ENCODE measurements around the gene PARVG. TPM values are rescaled to one million over a fixed set of nuclear protein-coding genes. Genes with fewer than 3 reads are reported as not detected.

The PARVG gene
- total and polyA plus RNA-seq, 2 of the 8 experiments (the other 6 are each of a cell fraction or from before 2014, with no cell fraction given) = 0.37 to 1.5 TPM

- Histone ChIP-seq H3K23ac (ENCODE audit: insufficient read length) (no peak overlapping the region), H3K9ac (replicated peaks in 1 of 4; ENCODE audit: extremely low read depth in 1 of 4, low read depth in 3 of 4, low read length in 3 of 4) (no peak overlapping the region), H3K79me2 (ENCODE audit: control insufficient read depth in 1 of 2, insufficient read depth in 2 of 2, low read length in 2 of 2) (no peaks in the 10 kb centered on the region), H3K18ac (ENCODE audit: extremely low read depth, low read length) (peak overlapping the region; percentile 39; the same call in 1 of the 2 replicates), H3K9me3 (ENCODE audit: insufficient read depth in 2 of 2, low read depth in 1 of 2, low read length in 1 of 2) (no peaks in the 10 kb centered on the region), H2BK12ac (ENCODE audit: low read depth, low read length) (no peak overlapping the region), H3K56ac (replicated peaks; ENCODE audit: insufficient read length, low read depth, low read length) (no peak overlapping the region), H2AFZ (ENCODE audit: low read length) (peak overlapping the region; percentile 54), H4K8ac (ENCODE audit: extremely low read depth, insufficient read depth, low read length) (no peak overlapping the region; the same call in 1 of the 2 replicates), H3K4me3 (ENCODE audit: extremely low read depth in 1 of 4, insufficient read depth in 2 of 4, low read depth in 3 of 4, low read length in 4 of 4) (no peak overlapping the region), H4K91ac (replicated peaks; ENCODE audit: insufficient read length, low read length) (no peak overlapping the region), H2BK15ac (ENCODE audit: low read length) (peak overlapping the region; percentile 2; the same call in 1 of the 2 replicates), H3K79me1 (ENCODE audit: low read depth, low read length) (no peaks in the 10 kb centered on the region), H3K27ac (ENCODE audit: low read depth, low read length) (no peak overlapping the region), H2AK5ac (ENCODE audit: low read depth, low read length) (no peak overlapping the region), H3K4me1 (replicated peaks in 1 of 4; ENCODE audit: control insufficient read depth in 3 of 4, insufficient read depth in 4 of 4, low read length in 3 of 4) (peaks cover 0 to 12% (median 9%) of the 10 kb centered on the region in 4 experiments; a peak in 5 of 7 replicates), H4K20me1 (replicated peaks in 1 of 2; ENCODE audit: control insufficient read depth in 1 of 2, insufficient read depth in 2 of 2, low read length in 2 of 2) (no peaks in the 10 kb centered on the region), H3K4me2 (ENCODE audit: insufficient read depth in 1 of 2, low read depth in 2 of 2, low read length in 2 of 2) (no peak overlapping the region), H2BK20ac (ENCODE audit: low read length) (no peak overlapping the region), H3K27me3 (replicated peaks in 1 of 4; ENCODE audit: control insufficient read depth in 3 of 4, extremely low read depth in 1 of 4, insufficient read depth in 3 of 4, low read length in 3 of 4) (no peaks in the 10 kb centered on the region), H2BK5ac (ENCODE audit: low read depth, low read length) (no peak overlapping the region), H3K14ac (ENCODE audit: insufficient read length) (no peak overlapping the region), H3K4ac (replicated peaks; ENCODE audit: insufficient read length, low read depth, low read length) (no peak overlapping the region), H4K5ac (ENCODE audit: insufficient read length, low read depth, low read length) (peak overlapping the region; percentile 9), H3K36me3 (ENCODE audit: control insufficient read depth in 2 of 4, insufficient read depth in 4 of 4, low read length in 3 of 4) (no peaks in the 10 kb centered on the region), H3K23me2 (ENCODE audit: low read depth, low read length) (no peaks in the 10 kb centered on the region), H2BK120ac (replicated peaks; ENCODE audit: low read depth, low read length) (no peak overlapping the region)
- DNase-seq (ENCODE audit: low read depth in 1 of 2, low spot score in 2 of 2) (no peak), FAIRE-seq (no peak)
- ChIA-PET CTCF (ENCODE audit: partially characterized antibody) (interaction anchor here (0.9 to 2.3 kb wide), 11 partner anchors 9 to 98 kb away, joined by 3 to 11 read pairs (median 4); no protein-coding TSS in a partner anchor), POLR2A (ENCODE audit: partially characterized antibody) (interaction anchor here (1.0 to 4.1 kb wide), 4 partner anchors 12 to 96 kb away, joined by 4 to 22 read pairs (median 6); no protein-coding TSS in a partner anchor)
- 78% methylated on average over 10 of the region's 10 CpGs; no CpG with 5 or more reads in 1 of the 2 experiments for WGBS, 2 experiments (ENCODE audit: extremely low coverage in 1 of 2, insufficient coverage in 1 of 2, insufficient read length in 1 of 2, insufficient replicate concordance in 2 of 2, low coverage in 1 of 2, low lambda C conversion rate in 2 of 2, missing lambda C conversion rate in 1 of 2)
- TF ChIP-seq KDM5A (IDR thresholded peaks at IDR 0.05; ENCODE audit: low read length) (no peak), NRF1 (IDR thresholded peaks at IDR 0.05; ENCODE audit: low read depth, low read length) (no peak), RXRA (IDR thresholded peaks at IDR 0.05; ENCODE audit: insufficient read depth, low read depth, low read length) (no peak), JUND (IDR thresholded peaks at IDR 0.05; ENCODE audit: low read length) (no peak), SP1 (IDR thresholded peaks at IDR 0.05; ENCODE audit: low read depth, low read length) (no peak), PHF8 (conservative IDR thresholded peaks at IDR 0.05; ENCODE audit: low read depth, low read length) (no peak), EZH2 (IDR thresholded peaks at IDR 0.05; ENCODE audit: low read depth, low read length, severe bottlenecking) (no peak), EGR1 (IDR thresholded peaks at IDR 0.05; ENCODE audit: borderline replicate concordance, low read depth, low read length) (no peak), SIRT6 (IDR thresholded peaks at IDR 0.05; ENCODE audit: low read length) (no peak), SUZ12 (IDR thresholded peaks at IDR 0.05; ENCODE audit: low read length) (no peak)
These were observed 1.3 kb upstream of the PARVG start for GRCh38 chr22:44179196-44179988.
